Right lobe of liver (tissue), 6 donors: ENCODE results near the gene ANKH. TPM values are rescaled to one million over a fixed set of nuclear protein-coding genes. Genes with fewer than 3 reads are reported as not detected.

Experiments used
- ATAC-seq, 4 donors: fragments of 200-7000 bp; cut with Tn5 transposase; one replicate each; pipeline ENCODE4 v1.9.1; 2020; ENCODE audit warnings: mild to moderate bottlenecking in 4 of 4, moderate library complexity in 4 of 4
- DNase-seq, 3 donors: peaks; one replicate each; pipeline ENCODE4 v3.0.0-alpha.2; 2020
- H3K27ac ChIP-seq, 3 donors: fragments of 200-600 bp; one replicate each; pipeline ENCODE4 v1.8.0; 2022
- H3K27me3 ChIP-seq, 2 donors: fragments of 200-600 bp; one replicate each; pipeline ENCODE4 v1.8.0; 2022
- H3K36me3 ChIP-seq, 4 donors: fragments of 200-600 bp; sonication (generic) in 1 of 4; one replicate each; pipeline versions ENCODE4 v1.5.1 to v1.8.0; 2017 to 2022; ENCODE audit warnings: control low read depth in 1 of 4
- H3K4me1 ChIP-seq, 4 donors: fragments of 200-600 bp; sonication (generic) in 1 of 4; one replicate each; pipeline versions ENCODE4 v1.5.1 to v1.8.0; 2017 to 2022; ENCODE audit warnings: control low read depth in 1 of 4
- H3K4me3 ChIP-seq, 3 donors: fragments of 200-600 bp; one replicate each; pipeline ENCODE4 v1.8.0; 2022
- H3K9me3 ChIP-seq, 4 donors: fragments of 200-600 bp; sonication (generic) in 1 of 4; one replicate each; pipeline versions ENCODE4 v1.5.1 to v1.8.0; 2017 to 2022; ENCODE audit warnings: control low read depth in 1 of 4
- POLR2A ChIP-seq: fragments of 450-650 bp; IDR thresholded peaks from one replicate; pipeline ENCODE4 v1.6.1; 2017; ENCODE audit warnings: antibody characterized with exemption, mild to moderate bottlenecking
- WGBS: methylation state at CpG from one replicate; pipeline ENCODE4 v1.1.6; 2018; ENCODE audit warnings: low coverage, low lambda C conversion rate; ENCODE audit not compliant: insufficient coverage; ENCODE audit errors: missing lambda C conversion rate; 5-methylcytosine and 5-hydroxymethylcytosine counted together
- intact Hi-C, 2 donors: fragments of 100-400 bp; cut with DNase I; formaldehyde crosslinking; loops; one replicate each; pipeline versions ENCODE4 v1.11.2 to v1.14.1; 2022
- total RNA-seq, 6 experiments: library from RNA; depleted of rRNA in 2 of 6; stranded (reverse); fragments of >200 nt in 2 of 6; fragmentation: NEBNext Ultra II Directional in 3 of 6; extraction: Animal tissue kit (Norgen Biotek cat#: 25700) in 3 of 6; gene quantifications; one replicate each; pipeline versions ENCODE4 v1.1.0 to v1.2.4, GENCODE V29; 2016 to 2023
- TF ChIP-seq, protein P1 (sequence below), 4 donors: fragments of 200-600 bp in 3 of 4; fragments of 450-650 bp in 1 of 4; IDR thresholded peaks; one replicate each; pipeline versions ENCODE4 v1.5.1 to v1.8.0; 2016 to 2022; ENCODE audit warnings: antibody characterized with exemption in 4 of 4, mild to moderate bottlenecking in 2 of 4
- donor health status: DM: no; HTN: yes; CAD: no.
- donor health status: DM: no; HTN: no; CAD: no.
- donor health status: DM: no; HTN: no; CAD: no.
- donor health status: DM: no; HTN: yes; CAD: no.
- donor health status: DM: no; HTN: yes; CAD: no.

The ANKH gene
- total RNA-seq, 6 experiments from 2014 or later, result 38.5 to 121 (median 61.9) TPM

DNA sequence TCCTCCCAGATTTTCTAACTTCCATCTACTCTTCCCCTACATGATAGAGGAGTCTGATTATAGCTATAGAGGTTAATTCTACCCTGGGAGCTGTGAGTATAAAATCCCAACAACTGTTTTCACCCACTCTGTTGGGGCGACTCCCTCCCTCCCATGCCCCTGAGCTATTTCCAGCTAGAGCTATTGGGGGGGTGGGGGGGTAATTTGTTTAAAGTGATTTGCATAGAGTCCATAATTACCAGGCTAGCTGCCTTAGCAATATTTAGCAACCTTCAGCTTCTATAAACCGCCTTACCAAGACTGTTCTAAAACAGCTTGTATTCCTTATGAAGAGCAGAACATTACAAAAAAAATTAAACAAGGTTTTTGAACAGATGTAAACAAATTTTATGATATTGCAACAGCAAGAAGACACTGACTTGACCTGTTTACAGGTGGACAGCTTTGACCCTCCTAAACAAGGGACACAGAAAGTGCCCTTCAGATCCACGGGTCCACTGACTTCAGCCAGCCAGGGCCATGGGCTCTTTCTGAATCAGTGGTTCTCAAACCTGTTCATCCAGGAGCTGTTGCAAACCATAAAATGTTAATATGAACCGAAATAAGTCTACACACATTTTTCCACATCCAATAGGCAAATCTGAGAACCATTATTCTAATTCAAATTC is 108.9 kb downstream of the ANKH start:
- no peak overlapping the region for H3K27ac ChIP-seq

DNA sequence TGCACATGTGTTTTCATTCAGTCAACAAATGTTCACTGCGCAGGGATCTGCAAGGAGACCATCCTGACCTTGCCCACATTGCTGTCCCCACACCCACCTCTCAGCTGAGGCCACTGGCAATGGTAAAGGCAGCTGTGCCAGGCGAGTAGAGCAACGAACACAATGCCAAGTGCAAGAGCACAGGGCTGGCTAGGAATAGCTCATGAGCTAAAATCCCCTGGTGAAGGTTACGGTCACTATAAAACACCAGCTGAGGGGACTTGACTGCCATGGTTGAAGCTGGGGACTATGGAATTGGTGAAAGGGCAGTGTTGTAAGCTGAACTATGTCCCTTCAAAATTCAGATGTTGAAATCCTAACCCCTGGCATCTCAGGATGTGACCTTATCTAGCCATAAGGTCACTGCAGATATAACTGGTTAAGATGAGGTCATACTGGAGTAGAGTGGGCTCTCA is 111.0 kb downstream of the ANKH start:
- no peak overlapping the region for H3K4me3 ChIP-seq
- H3K36me3 ChIP-seq, result no peaks in the 10 kb centered on the region
- DNase-seq (peak; percentile 46 to 82 (median 78)), ATAC-seq (peak; percentile 86 to 94 (median 90))
- peaks cover 0 to 15% (median 6%) of the 10 kb centered on the region in 4 donors for H3K4me1 ChIP-seq
- no peak for TF ChIP-seq POLR2A
- TF ChIP-seq, protein P1, sequence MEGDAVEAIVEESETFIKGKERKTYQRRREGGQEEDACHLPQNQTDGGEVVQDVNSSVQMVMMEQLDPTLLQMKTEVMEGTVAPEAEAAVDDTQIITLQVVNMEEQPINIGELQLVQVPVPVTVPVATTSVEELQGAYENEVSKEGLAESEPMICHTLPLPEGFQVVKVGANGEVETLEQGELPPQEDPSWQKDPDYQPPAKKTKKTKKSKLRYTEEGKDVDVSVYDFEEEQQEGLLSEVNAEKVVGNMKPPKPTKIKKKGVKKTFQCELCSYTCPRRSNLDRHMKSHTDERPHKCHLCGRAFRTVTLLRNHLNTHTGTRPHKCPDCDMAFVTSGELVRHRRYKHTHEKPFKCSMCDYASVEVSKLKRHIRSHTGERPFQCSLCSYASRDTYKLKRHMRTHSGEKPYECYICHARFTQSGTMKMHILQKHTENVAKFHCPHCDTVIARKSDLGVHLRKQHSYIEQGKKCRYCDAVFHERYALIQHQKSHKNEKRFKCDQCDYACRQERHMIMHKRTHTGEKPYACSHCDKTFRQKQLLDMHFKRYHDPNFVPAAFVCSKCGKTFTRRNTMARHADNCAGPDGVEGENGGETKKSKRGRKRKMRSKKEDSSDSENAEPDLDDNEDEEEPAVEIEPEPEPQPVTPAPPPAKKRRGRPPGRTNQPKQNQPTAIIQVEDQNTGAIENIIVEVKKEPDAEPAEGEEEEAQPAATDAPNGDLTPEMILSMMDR (IDR thresholded peaks at IDR 0.05), result no peak
- H3K27me3 ChIP-seq, result no peaks in the 10 kb centered on the region
- 39% methylated on average over 2 of the region's 4 CpGs for WGBS
- H3K27ac ChIP-seq, result peak overlapping the region; percentile 17 to 87 (median 81)
- H3K9me3 ChIP-seq, result no peaks in the 10 kb centered on the region
- intact Hi-C loops, result no loop called here

More for the DNA sequence above, 108.9 kb downstream of the ANKH start:
- ATAC-seq, result no peak
- Histone ChIP-seq H3K4me1 (peaks cover 0 to 15% (median 6%) of the 10 kb centered on the region in 4 donors), H3K4me3 (no peak overlapping the region), H3K27me3 (no peaks in the 10 kb centered on the region), H3K9me3 (no peaks in the 10 kb centered on the region), H3K36me3 (no peaks in the 10 kb centered on the region)
- intact Hi-C loops, result no loop called here
- no peak for DNase-seq
- TF ChIP-seq POLR2A, result no peak
- TF ChIP-seq, protein P1 (IDR thresholded peaks at IDR 0.05), result no peak
- 72% methylated on average over 4 of the region's 4 CpGs for WGBS

DNA sequence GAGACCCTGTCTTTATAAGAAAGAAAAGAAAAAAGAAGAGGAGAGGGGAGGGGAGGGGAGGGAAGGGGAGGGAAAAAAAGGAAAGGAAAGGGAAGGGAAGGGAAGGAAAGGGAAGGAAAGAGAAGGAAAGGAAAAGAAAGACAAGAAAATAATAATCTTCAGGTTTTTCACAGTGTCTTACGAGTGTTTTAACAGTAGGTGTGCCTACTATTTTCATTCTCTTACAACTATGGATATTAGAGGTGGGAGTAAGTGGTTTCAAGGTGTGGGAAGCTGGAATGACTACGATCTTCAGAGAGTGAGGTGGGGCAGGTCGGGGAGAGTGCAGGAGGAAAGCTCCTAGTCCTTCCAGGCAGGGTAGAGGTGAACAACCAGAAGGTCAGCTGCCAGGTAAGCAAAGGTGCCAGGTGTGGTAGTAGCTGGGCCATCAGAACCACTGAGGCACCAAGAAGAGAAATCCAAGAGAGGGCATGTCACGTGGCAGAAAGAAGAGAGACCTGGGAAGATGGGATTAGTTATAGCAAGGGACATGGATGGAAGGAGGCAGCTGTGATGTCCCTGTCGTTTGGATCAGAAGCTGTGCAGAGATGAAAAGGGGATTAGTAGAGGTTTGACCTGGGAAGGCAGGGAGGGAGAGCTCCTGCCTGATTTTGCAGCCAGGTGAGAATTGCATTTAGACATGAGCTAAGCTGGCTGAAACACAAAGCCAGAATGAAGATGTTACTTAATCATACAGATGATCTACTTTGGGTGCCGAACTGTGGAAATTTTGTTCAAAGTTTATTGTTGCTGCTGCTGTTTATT is 111.6 kb downstream of the ANKH start:
- no peak for TF ChIP-seq POLR2A
- TF ChIP-seq, protein P1 (IDR thresholded peaks at IDR 0.05), result no peak
- Histone ChIP-seq H3K36me3 (no peaks in the 10 kb centered on the region), H3K9me3 (no peaks in the 10 kb centered on the region), H3K27ac (peak overlapping the region; percentile 44 to 87 (median 81)), H3K4me1 (peaks cover 0 to 15% (median 6%) of the 10 kb centered on the region in 4 donors), H3K4me3 (no peak overlapping the region), H3K27me3 (no peaks in the 10 kb centered on the region)
- WGBS, result 42% methylated on average over 6 of the region's 6 CpGs
- intact Hi-C loops, result no loop called here
- peak in 3 of 4 donors; percentile 58 to 70 (median 67) for ATAC-seq
- no peak for DNase-seq

DNA sequence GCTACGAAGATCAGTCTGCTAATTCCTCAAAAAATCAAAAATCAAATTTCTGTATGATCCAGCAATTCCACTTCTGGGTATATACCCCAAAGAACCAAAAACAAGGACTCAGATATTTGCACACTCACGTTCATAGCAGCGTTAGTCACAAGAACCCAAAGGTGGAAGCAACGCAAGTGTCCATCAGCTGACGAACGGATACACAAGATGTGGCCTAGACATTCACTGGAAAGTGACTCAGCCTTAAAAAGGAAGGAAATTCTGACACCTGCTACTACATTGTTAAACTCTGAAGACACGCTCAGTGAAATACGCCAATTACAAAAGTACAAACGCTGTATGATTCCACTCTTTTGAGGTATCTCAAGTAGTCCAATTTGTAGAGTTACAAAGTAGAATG is 113.7 kb downstream of the ANKH start:
- H3K36me3 ChIP-seq, result peaks cover 0 to 4% (median 0%) of the 10 kb centered on the region in 4 donors
- ATAC-seq (no peak), DNase-seq (no peak)
- WGBS, result 76% methylated on average over 9 of the region's 9 CpGs
- no peak overlapping the region for H3K4me3 ChIP-seq
- H3K4me1 ChIP-seq, result peaks cover 0 to 15% (median 6%) of the 10 kb centered on the region in 4 donors
- H3K27ac ChIP-seq, result no peak overlapping the region
- intact Hi-C loops, result no loop called here
- no peaks in the 10 kb centered on the region for H3K9me3 ChIP-seq
- no peaks in the 10 kb centered on the region for H3K27me3 ChIP-seq
- TF ChIP-seq, protein P1 (IDR thresholded peaks at IDR 0.05), result no peak
- no peak for TF ChIP-seq POLR2A
